GM19467 (cell line): ENCODE results near the gene CYLC1.
A peak's percentile ranks its signal among the peaks of the same experiment; 100 is the strongest.

ENCODE experiments used
- ATAC-seq: cut with Tn5 transposase; IDR thresholded peaks from one replicate; pipeline ENCODE4 v1.9.1; 2021; ENCODE audit warnings: mild to moderate bottlenecking, moderate library complexity; ENCODE audit not compliant: unreplicated experiment

Gene CYLC1

GRCh38 chrX:83860846-83861245 lies at the start of gene CYLC1:
CYLC1 (plus strand) TSS chrX:83861146; CDS start chrX:83861183, 37 bp downstream.
- no peak for ATAC-seq

DNA sequence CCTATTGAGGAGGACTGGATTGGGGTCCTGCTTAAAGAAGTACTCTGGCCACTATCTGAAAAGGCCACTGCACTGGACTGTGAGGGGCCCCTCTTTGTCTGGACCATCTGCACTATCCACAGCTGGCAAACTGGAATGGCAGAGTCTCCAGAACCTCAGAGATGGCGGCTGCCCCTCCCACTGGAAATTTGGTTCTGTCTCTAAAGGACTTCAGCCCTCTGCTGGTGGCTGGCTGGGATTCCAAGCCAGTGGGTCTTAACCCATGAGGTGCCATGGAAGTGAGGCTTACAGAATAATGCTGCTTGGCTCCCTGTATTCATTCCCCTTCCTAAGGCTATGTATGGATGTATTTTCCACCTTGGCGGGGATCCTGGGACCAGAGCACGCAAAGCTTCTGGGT lies 41.6 kb upstream of the CYLC1 start:
- no peak for ATAC-seq

DNA sequence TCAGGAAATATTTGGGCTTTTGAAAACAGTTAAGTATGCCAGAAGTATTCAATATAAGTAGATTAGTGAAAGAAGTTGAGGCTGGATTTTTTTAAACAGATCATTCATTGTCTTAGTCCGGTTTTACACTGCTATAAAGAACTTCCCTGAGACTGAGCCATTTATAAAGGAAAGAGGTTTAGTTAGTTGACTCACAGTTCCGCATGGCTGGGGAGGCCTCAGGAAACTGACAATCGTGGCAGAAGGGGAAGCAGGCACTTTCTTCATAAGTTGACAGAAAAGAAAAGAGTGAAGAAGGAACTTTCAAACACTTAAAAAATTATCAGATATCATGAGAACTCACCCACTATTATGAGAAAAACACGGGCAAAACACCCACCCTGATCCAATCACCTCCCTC lies 31.1 kb upstream of the CYLC1 start:
- no peak for ATAC-seq

GRCh38 chrX:83845397-83845796 lies 15.5 kb upstream of the CYLC1 start:
- peak; percentile 99 for ATAC-seq

DNA sequence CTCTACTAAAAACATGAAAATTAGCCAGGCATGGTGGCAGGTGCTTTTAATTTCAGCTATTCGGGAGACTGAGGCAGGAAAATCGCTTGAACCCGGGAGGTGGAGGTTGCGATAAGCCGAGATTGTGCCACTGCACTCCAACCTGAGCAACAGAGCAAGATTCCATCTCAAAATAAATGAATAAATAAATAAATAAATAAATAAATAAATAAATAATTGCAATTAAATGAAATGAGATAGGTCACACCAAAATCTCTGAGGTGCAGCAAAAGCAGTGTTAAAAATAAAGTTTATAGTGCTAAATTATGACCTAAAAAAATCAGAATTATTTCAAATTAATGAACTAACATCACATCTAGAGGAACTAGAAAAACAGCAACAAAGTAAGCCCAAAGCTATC lies 13.6 kb upstream of the CYLC1 start:
- no peak for ATAC-seq

GRCh38 chrX:83888585-83888984 lies 27.6 kb downstream of the CYLC1 start:
- ATAC-seq, result no peak

DNA sequence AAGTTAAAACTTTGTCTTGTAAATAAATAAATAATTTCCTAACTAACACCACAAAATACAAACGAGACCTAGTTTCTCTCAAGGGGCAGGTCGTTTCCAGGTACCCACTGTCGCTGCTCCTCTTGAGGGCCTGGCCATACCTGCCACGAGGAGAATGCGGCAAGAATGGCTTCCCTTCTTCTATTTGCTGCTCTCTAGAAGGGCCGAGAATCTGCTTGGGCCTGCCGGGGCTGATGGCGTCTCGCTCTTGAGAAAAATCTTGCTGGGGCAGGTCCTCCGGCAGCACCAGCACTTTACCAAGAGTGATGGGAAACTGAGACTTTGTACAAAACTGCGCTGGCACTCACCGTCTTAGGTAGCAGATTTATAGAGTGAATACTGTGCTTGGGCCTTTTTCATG lies 31.5 kb downstream of the CYLC1 start:
- ATAC-seq, result no peak

GRCh38 chrX:83906921-83907320 lies 46.0 kb downstream of the CYLC1 start:
- no peak for ATAC-seq

DNA sequence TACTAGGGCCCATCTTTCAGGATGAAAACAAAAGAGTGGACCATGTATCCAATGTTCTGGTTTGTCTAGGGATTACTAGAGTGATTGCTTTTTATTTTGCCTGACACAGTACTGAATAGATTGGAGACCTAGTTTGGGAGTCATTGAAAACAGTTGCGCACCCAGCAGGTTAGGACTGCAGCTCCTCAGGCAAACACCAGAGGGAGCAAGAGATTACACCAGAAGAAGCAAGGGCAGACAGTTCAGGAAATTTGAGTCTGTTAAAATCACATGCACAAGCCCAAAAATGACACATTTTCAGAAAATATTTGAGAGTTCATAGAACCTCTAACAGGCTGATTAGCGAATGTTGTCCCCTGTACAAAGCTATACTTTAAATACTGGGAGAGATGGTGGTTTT lies 55.6 kb downstream of the CYLC1 start:
- ATAC-seq, result no peak

- ATAC-seq, result no peak
Measured at GRCh38 chrX:83934220-83934619, 73.3 kb downstream of the CYLC1 start.
